HepG2 (cell line): ENCODE measurements around the gene AGRN. TPM values are rescaled to one million over a fixed set of nuclear protein-coding genes. Genes with fewer than 3 reads are reported as not detected.

Source experiments
- DNMT3B ChIP-seq: conservative IDR thresholded peaks from 2 replicates; pipeline ENCODE4 v1.6.1; 2016; ENCODE audit warnings: missing biosample characterization, control low read depth
- DR1 ChIP-seq: sonication (generic); formaldehyde crosslinking; IDR thresholded peaks from 2 replicates; pipeline ENCODE4 v1.8.0; 2021; ENCODE audit warnings: mild to moderate bottlenecking, missing genetic modification reagents, inconsistent platforms
- ELF3 ChIP-seq: IDR thresholded peaks from 2 replicates; pipeline ENCODE4 v1.6.1; 2016; ENCODE audit warnings: missing genetic modification reagents, missing compliant biosample characterization
- HCFC1 ChIP-seq: fragments of 150-350 bp; IDR thresholded peaks from 2 replicates; pipeline ENCODE4 v1.6.1; 2014; ENCODE audit warnings: low read depth, low read length
- HOXA9 ChIP-seq: sonication (generic); formaldehyde crosslinking; IDR thresholded peaks from 2 replicates; pipeline ENCODE4 v1.8.1; 2022; ENCODE audit warnings: missing genetic modification reagents, mild to moderate bottlenecking, moderate library complexity, borderline replicate concordance
- IRF1 ChIP-seq: sonication (generic); formaldehyde crosslinking; IDR thresholded peaks from 2 replicates; pipeline ENCODE4 v1.4.0; 2020; ENCODE audit warnings: low read depth, mild to moderate bottlenecking, missing genetic modification reagents
- KAT2B ChIP-seq: fragments of 150-350 bp; IDR thresholded peaks from 2 replicates; pipeline ENCODE4 v1.6.1; 2014; ENCODE audit warnings: low read depth, low read length, borderline replicate concordance
- NFE2L2 ChIP-seq: fragments of 150-350 bp; IDR thresholded peaks from 2 replicates; pipeline ENCODE4 v1.6.1; 2014; ENCODE audit warnings: low read length
- PHF20 ChIP-seq: sonication (generic); formaldehyde crosslinking; IDR thresholded peaks from 2 replicates; pipeline ENCODE4 v1.5.0; 2020; ENCODE audit warnings: mild to moderate bottlenecking, missing genetic modification reagents
- RAD21 ChIP-seq: fragments of 450-650 bp; formaldehyde crosslinking; IDR thresholded peaks from 2 replicates; pipeline ENCODE4 v1.5.0; 2020; ENCODE audit warnings: mild to moderate bottlenecking
- SOX13 ChIP-seq, 3 experiments: fragments of 450-650 bp in 1 of 3; sonication (generic) in 1 of 3; formaldehyde crosslinking in 1 of 3; IDR thresholded peaks in 2 of 3; conservative IDR thresholded peaks in 1 of 3; 2 replicates each; pipeline versions ENCODE4 v1.5.0 to v1.6.1; 2016 to 2020; ENCODE audit warnings: antibody characterized with exemption in 1 of 3, mild to moderate bottlenecking in 1 of 3, missing compliant biosample characterization in 1 of 3, missing genetic modification reagents in 1 of 3, moderate library complexity in 1 of 3
- ZIK1 ChIP-seq: sonication (generic); formaldehyde crosslinking; IDR thresholded peaks from 2 replicates; pipeline ENCODE4 v1.5.0; 2020; ENCODE audit warnings: mild to moderate bottlenecking, low read depth, missing genetic modification reagents, borderline replicate concordance
- ZNF205 ChIP-seq: IDR thresholded peaks from 2 replicates; pipeline ENCODE4 v1.6.1; 2018; ENCODE audit warnings: missing biosample characterization, missing genetic modification reagents
- ZNF552 ChIP-seq: sonication (generic); formaldehyde crosslinking; IDR thresholded peaks from 2 replicates; pipeline ENCODE4 v1.9.0; 2022; ENCODE audit warnings: missing genetic modification reagents, mild to moderate bottlenecking, borderline replicate concordance
- ZNF609 ChIP-seq: sonication (generic); formaldehyde crosslinking; IDR thresholded peaks from 2 replicates; pipeline ENCODE4 v1.4.0; 2020; ENCODE audit warnings: mild to moderate bottlenecking, missing genetic modification reagents, borderline replicate concordance
- ZNF776 ChIP-seq: sonication (generic); formaldehyde crosslinking; IDR thresholded peaks from 2 replicates; pipeline ENCODE4 v1.4.0; 2020; ENCODE audit warnings: mild to moderate bottlenecking, missing genetic modification reagents
- polyA plus RNA-seq, 8 experiments: library from polyadenylated mRNA; depleted of rRNA in 3 of 8; stranded (reverse) in 7 of 8; unstranded in 1 of 8; fragments of >200 nt; fragmentation: Illumina TruSeq in 4 of 8; extraction: Trizol in 4 of 8; gene quantifications; 2 replicates each; pipeline versions ENCODE4 v1.2.1 to v1.2.3, GENCODE V29; 2011 to 2016; ENCODE audit warnings: low read depth in 4 of 8, missing spikeins in 1 of 8, mixed read lengths in 1 of 8; ENCODE audit not compliant: insufficient read depth in 1 of 8
- total RNA-seq, 5 experiments: library from RNA; depleted of rRNA; stranded (reverse); fragments of >200 nt; fragmentation: Illumina TruSeq; extraction: Trizol; gene quantifications; 2 replicates each; pipeline ENCODE4 v1.2.3, GENCODE V29; 2016; ENCODE audit warnings: low read depth in 1 of 5
- TF ChIP-seq, protein P1 (sequence below): sonication (generic); formaldehyde crosslinking; IDR thresholded peaks from 2 replicates; pipeline ENCODE4 v1.4.0; 2020; ENCODE audit warnings: missing genetic modification reagents, borderline replicate concordance
- TF ChIP-seq, protein P2 (sequence below): sonication (generic); formaldehyde crosslinking; IDR thresholded peaks from 2 replicates; pipeline ENCODE4 v1.8.1; 2023; ENCODE audit warnings: mild to moderate bottlenecking, missing genetic modification reagents

Gene AGRN
- total and polyA plus RNA-seq, 2 of the 13 experiments (the other 11 are each of a cell fraction or from before 2014, with no cell fraction given): 29.8 to 65.2 TPM

DNA sequence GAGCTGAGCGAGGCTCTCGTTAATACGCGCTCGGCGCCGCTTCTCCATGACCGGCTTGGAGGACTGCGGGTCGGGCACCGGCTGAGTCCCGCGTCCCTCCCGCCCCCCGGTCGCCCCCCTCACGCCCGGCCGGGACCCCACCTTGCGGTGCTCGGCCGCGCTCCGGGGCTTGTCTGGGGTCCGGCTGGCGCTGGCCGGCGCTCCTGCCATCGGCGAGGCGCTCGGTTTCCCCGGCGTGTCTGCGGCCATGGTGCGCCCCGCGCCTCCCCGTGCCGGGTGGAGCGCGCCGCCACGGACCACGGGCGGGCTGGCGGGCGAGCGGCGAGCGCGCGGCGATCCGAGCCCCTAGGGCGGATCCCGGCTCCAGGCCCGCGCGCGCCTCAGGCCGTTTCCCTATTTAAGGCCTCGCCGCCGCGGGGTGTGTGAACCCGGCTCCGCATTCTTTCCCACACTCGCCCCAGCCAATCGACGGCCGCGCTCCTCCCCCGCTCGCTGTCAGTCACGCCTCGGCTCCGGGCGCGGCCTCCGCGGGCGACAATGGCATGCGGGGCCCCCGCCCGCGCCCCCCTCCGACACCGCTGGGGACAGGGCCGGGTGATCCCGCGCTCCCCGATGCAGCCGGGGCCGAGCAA is 20.1 kb upstream of the AGRN start, which contains the start of gene HES4 (continued):
- TF ChIP-seq ZNF609 (0 out of 2 replicates have a peak, but pooled peaks have one; percentile 19), ZNF776 (CRISPR knock-in tag) (no peak), SOX13 (IDR thresholded peaks at IDR 0.05) (no peak), SOX13 (CRISPR knock-in tag; conservative IDR thresholded peaks at IDR 0.05 in 1 of 2, IDR thresholded peaks at IDR 0.05 in 1 of 2) (peak in 1 of 2 experiments; percentile 42; a peak in 1 of 4 replicates), DR1 (CRISPR knock-in tag) (peak; percentile 82), RAD21 (peak; percentile 17; the same call in 1 of the 2 replicates), IRF1 (CRISPR knock-in tag) (no peak), DNMT3B (CRISPR knock-in tag) (no peak), ZNF205 (0 out of 2 replicates have a peak, but pooled peaks have one; percentile 3), ELF3 (no peak), ZIK1 (CRISPR knock-in tag) (no peak), HCFC1 (0 out of 2 replicates have a peak, but pooled peaks have one; percentile 10), ZNF552 (no peak), KAT2B (no peak), PHF20 (no peak), HOXA9 (no peak; the same call in 1 of the 2 replicates), NFE2L2 (no peak)
- TF ChIP-seq, protein P1, sequence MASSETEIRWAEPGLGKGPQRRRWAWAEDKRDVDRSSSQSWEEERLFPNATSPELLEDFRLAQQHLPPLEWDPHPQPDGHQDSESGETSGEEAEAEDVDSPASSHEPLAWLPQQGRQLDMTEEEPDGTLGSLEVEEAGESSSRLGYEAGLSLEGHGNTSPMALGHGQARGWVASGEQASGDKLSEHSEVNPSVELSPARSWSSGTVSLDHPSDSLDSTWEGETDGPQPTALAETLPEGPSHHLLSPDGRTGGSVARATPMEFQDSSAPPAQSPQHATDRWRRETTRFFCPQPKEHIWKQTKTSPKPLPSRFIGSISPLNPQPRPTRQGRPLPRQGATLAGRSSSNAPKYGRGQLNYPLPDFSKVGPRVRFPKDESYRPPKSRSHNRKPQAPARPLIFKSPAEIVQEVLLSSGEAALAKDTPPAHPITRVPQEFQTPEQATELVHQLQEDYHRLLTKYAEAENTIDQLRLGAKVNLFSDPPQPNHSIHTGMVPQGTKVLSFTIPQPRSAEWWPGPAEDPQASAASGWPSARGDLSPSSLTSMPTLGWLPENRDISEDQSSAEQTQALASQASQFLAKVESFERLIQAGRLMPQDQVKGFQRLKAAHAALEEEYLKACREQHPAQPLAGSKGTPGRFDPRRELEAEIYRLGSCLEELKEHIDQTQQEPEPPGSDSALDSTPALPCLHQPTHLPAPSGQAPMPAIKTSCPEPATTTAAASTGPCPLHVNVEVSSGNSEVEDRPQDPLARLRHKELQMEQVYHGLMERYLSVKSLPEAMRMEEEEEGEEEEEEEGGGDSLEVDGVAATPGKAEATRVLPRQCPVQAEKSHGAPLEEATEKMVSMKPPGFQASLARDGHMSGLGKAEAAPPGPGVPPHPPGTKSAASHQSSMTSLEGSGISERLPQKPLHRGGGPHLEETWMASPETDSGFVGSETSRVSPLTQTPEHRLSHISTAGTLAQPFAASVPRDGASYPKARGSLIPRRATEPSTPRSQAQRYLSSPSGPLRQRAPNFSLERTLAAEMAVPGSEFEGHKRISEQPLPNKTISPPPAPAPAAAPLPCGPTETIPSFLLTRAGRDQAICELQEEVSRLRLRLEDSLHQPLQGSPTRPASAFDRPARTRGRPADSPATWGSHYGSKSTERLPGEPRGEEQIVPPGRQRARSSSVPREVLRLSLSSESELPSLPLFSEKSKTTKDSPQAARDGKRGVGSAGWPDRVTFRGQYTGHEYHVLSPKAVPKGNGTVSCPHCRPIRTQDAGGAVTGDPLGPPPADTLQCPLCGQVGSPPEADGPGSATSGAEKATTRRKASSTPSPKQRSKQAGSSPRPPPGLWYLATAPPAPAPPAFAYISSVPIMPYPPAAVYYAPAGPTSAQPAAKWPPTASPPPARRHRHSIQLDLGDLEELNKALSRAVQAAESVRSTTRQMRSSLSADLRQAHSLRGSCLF (CRISPR knock-in tag): no peak
- TF ChIP-seq, protein P2, sequence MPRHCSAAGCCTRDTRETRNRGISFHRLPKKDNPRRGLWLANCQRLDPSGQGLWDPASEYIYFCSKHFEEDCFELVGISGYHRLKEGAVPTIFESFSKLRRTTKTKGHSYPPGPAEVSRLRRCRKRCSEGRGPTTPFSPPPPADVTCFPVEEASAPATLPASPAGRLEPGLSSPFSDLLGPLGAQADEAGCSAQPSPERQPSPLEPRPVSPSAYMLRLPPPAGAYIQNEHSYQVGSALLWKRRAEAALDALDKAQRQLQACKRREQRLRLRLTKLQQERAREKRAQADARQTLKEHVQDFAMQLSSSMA (CRISPR knock-in tag): 0 out of 2 replicates have a peak, but pooled peaks have one; percentile 61
